Stimulated activated naive CD4-positive, alpha-beta T cell treated with Interleukin-2 at 50 U/mL for 16 hours (primary cell): ENCODE data around the gene C11orf52.

Source experiments
- DNase-seq: peaks from one replicate; lab custom pipeline; 2025; lab: John Stamatoyannopoulos, UW

The C11orf52 gene

GRCh38 chr11:111939836-111940604 is 21.3 kb downstream of the C11orf52 start:
- DNase-seq: no peak

- DNase-seq: no peak
These were observed 23.2 kb downstream of the C11orf52 start for GRCh38 chr11:111941963-111942362.

GRCh38 chr11:111942829-111943228 is 24.1 kb downstream of the C11orf52 start:
- DNase-seq: no peak

GRCh38 chr11:111944139-111944538 is 25.4 kb downstream of the C11orf52 start:
- DNase-seq: no peak

GRCh38 chr11:111944651-111945051 is 25.9 kb downstream of the C11orf52 start:
- no peak for DNase-seq

GRCh38 chr11:111945198-111945597 is 26.5 kb downstream of the C11orf52 start:
- DNase-seq: no peak

- no peak for DNase-seq
These were observed 27.8 kb downstream of the C11orf52 start for GRCh38 chr11:111946499-111946898.

GRCh38 chr11:111947143-111947542 is 28.4 kb downstream of the C11orf52 start:
- DNase-seq: no peak

- no peak for DNase-seq
These were observed 31.1 kb downstream of the C11orf52 start for GRCh38 chr11:111949519-111950426.

- no peak for DNase-seq
These were observed 32.9 kb downstream of the C11orf52 start for GRCh38 chr11:111951565-111951964.

- no peak for DNase-seq
These were observed 35.4 kb downstream of the C11orf52 start for GRCh38 chr11:111954154-111954553.

- no peak for DNase-seq
These were observed 39.1 kb downstream of the C11orf52 start for GRCh38 chr11:111957663-111958444.

GRCh38 chr11:111960916-111961315 is 42.2 kb downstream of the C11orf52 start:
- no peak for DNase-seq

- DNase-seq: no peak
These were observed 42.9 kb downstream of the C11orf52 start for GRCh38 chr11:111961389-111962300.

- no peak for DNase-seq
These were observed 45.2 kb downstream of the C11orf52 start for GRCh38 chr11:111963931-111964340.

- no peak for DNase-seq
These were observed 48.0 kb downstream of the C11orf52 start for GRCh38 chr11:111966678-111967077.

GRCh38 chr11:111967649-111968048 is 48.9 kb downstream of the C11orf52 start:
- no peak for DNase-seq

- no peak for DNase-seq
These were observed 50.6 kb downstream of the C11orf52 start for GRCh38 chr11:111969344-111969743.

- no peak for DNase-seq
These were observed 55.7 kb downstream of the C11orf52 start for GRCh38 chr11:111974446-111974845.

- no peak for DNase-seq
These were observed 56.5 kb downstream of the C11orf52 start for GRCh38 chr11:111975076-111975806.
